IgD-negative memory B cell (primary cell): ENCODE measurements around the gene CCSER2. TPM values are rescaled to one million over a fixed set of nuclear protein-coding genes. Genes with fewer than 3 reads are reported as not detected.

Experiments
- H3K27ac Mint-ChIP-seq, 3 donors: one replicate each; pipeline ENCODE4 v1.8.0; 2020 to 2022; ENCODE audit warnings: mild to moderate bottlenecking in 3 of 3, mixed read lengths in 3 of 3, moderate library complexity in 1 of 3
- H3K27me3 Mint-ChIP-seq: one replicate; pipeline ENCODE4 v1.8.0; 2021; ENCODE audit warnings: mixed read lengths
- H3K36me3 Mint-ChIP-seq: one replicate; pipeline ENCODE4 v1.8.0; 2020; ENCODE audit warnings: mild to moderate bottlenecking, mixed read lengths
- H3K4me1 Mint-ChIP-seq, 3 donors: one replicate each; pipeline ENCODE4 v1.8.0; 2020 to 2022; ENCODE audit warnings: mixed read lengths in 3 of 3, mild to moderate bottlenecking in 1 of 3
- H3K4me3 Mint-ChIP-seq, 4 donors: one replicate each; pipeline ENCODE4 v1.8.0; 2020 to 2022; ENCODE audit warnings: mild to moderate bottlenecking in 4 of 4, mixed read lengths in 4 of 4, moderate library complexity in 3 of 4
- H3K9me3 Mint-ChIP-seq, 3 donors: one replicate each; pipeline ENCODE4 v1.8.0; 2020 to 2021; ENCODE audit warnings: mixed read lengths in 3 of 3, mild to moderate bottlenecking in 1 of 3
- polyA plus RNA-seq: library from polyadenylated mRNA; unstranded; fragments of 300-500 nt; fragmentation: Illumina TruSeq; gene quantifications from one replicate; pipeline ENCODE4 v1.2.3, GENCODE V29; 2021

The CCSER2 gene
- polyA plus RNA-seq, 1 donor from 2014 or later, result 41.3 TPM

DNA sequence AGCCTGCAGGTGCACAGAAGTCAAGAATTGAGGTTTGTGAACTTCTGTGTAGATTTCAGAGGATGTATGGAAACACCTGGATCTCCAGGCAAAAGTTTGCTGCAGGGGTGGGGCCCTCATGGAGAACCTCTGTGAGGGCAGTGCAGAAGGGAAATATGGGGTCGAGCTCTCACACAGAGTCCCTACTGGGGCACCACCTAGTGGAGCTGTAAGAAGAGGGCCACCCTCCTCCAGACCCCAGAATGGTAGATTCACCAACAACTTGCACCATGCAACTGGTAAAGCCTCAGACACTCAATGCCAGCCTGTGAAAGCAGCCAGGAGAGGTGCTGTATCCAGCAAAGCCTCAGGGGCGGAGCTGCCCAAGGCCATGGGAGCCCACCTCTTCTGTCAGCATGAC lies 205.8 kb downstream of the CCSER2 start:
- Mint-ChIP-seq H3K4me1 (peaks cover 2 to 9% (median 4%) of the 10 kb centered on the region in 3 donors), H3K27me3 (peaks cover 9% of the 10 kb centered on the region), H3K27ac (no peak overlapping the region), H3K4me3 (peak overlapping the region in 1 of 4 donors; percentile 38), H3K9me3 (no peaks in the 10 kb centered on the region), H3K36me3 (no peaks in the 10 kb centered on the region)

DNA sequence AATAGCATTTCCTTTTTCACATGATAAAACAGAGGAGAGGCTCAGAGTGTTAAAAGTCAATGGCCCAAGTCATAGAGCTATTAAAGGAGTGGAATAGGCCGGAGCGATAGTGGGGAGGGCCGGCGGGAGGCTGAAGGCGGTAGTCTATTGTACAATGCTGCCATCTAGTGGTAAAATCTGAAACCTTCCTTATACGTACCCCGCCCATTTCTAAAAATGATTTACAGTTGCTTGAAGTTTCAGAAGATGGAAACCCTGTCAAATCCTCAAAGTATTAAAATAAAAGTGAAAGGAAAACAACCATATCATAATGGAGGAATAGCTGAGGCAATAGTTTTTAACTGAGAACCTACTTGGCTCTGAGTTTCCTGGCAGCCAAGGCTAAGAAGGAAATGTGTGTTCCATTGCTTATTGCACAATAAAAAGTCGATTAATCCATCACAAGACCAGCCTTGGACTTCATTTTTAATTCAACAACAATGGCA lies 209.1 kb downstream of the CCSER2 start:
- Mint-ChIP-seq H3K4me3 (peak overlapping the region in 1 of 4 donors; percentile 58), H3K27me3 (peaks cover 23% of the 10 kb centered on the region), H3K27ac (no peak overlapping the region), H3K4me1 (peaks cover 3 to 6% (median 4%) of the 10 kb centered on the region in 3 donors), H3K9me3 (no peaks in the 10 kb centered on the region), H3K36me3 (no peaks in the 10 kb centered on the region)

DNA sequence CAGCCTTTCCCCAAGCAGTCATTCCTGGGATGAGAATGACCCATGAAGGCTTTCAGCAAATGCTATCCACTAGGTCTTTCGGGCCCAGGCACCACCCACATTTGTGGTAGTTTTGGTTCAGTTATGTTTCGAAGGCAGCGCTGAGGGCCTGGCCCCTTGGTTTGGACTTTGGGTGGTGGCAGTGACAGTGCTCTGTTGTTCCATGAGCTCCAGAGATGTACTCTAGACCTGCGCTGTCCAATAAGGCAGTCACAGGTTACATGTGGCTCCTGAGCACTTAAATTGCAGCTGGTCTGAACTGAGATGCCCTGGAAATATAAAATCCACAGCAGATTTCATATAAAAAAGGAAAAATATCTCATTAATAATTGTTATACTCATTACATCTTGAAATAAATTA lies 209.6 kb downstream of the CCSER2 start:
- Mint-ChIP-seq H3K9me3 (no peaks in the 10 kb centered on the region), H3K27ac (no peak overlapping the region), H3K4me3 (no peak overlapping the region), H3K4me1 (peaks cover 3 to 6% (median 4%) of the 10 kb centered on the region in 3 donors), H3K36me3 (no peaks in the 10 kb centered on the region), H3K27me3 (peaks cover 21% of the 10 kb centered on the region)

DNA sequence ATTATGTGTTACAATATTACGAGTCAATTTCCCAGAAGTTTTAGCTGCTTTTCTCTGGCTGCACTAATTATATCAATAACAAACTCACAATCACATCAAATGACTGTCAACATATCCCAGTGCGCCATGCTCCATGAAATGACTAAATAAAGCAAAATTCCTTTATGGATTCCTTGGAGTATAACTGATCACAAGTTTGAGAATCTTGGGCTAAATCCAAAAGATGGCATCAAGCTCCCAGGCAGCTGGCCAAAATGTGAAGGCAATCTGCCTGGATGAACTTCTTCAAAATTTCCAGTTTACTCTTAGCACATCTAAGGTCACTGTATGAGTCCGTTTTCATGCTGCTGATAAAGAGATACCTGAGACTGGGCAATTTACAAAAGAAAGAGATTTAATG lies 210.8 kb downstream of the CCSER2 start:
- H3K4me1 Mint-ChIP-seq, result peaks cover 3 to 6% (median 4%) of the 10 kb centered on the region in 3 donors

DNA sequence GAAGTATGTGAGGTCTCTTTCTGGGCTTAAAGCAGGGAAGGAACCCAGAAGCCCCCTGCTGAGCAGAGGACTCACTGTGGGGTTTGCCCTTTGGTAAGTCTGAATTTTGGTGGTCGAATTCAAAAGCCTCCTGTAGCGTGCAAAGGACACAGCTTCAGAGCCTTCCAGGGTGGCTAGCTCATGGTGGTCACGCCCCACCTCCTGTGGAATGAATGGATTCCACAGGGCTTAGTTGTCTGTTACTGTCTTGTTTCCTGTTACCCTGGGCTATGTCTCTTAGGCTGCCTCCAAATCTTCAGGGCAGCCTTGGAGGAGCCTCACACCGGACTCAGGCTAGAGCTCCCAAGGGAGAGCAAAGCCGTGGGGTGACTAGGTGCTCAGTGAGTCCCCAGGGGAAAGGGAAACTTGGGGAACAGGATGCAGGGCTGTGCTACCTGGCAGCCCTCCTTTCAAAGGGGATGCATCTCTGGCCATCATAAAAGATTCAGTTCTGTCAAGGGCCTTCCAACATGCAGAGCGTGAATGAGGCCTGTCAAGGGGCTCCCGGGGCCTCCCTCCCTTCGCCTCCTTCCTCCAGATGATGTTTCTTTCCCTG lies 211.7 kb downstream of the CCSER2 start:
- no peaks in the 10 kb centered on the region for H3K9me3 Mint-ChIP-seq
- H3K27me3 Mint-ChIP-seq, result peaks cover 19% of the 10 kb centered on the region
- H3K4me3 Mint-ChIP-seq, result peak overlapping the region in 1 of 4 donors; percentile 56
- H3K4me1 Mint-ChIP-seq, result peaks cover 3 to 6% (median 4%) of the 10 kb centered on the region in 3 donors
- H3K27ac Mint-ChIP-seq, result no peak overlapping the region
- no peaks in the 10 kb centered on the region for H3K36me3 Mint-ChIP-seq

More for the DNA sequence above, 210.8 kb downstream of the CCSER2 start:
- peaks cover 19% of the 10 kb centered on the region for H3K27me3 Mint-ChIP-seq
- H3K9me3 Mint-ChIP-seq, result no peaks in the 10 kb centered on the region
- no peak overlapping the region for H3K27ac Mint-ChIP-seq
- H3K4me3 Mint-ChIP-seq, result peak overlapping the region in 1 of 4 donors; percentile 28
- H3K36me3 Mint-ChIP-seq, result no peaks in the 10 kb centered on the region

- Mint-ChIP-seq H3K4me3 (peak overlapping the region in 1 of 4 donors; percentile 23), H3K36me3 (no peaks in the 10 kb centered on the region), H3K27ac (no peak overlapping the region), H3K9me3 (no peaks in the 10 kb centered on the region), H3K4me1 (peaks cover 3 to 6% (median 4%) of the 10 kb centered on the region in 3 donors), H3K27me3 (peaks cover 19% of the 10 kb centered on the region)
Measured at GRCh38 chr10:84540617-84541288, 212.4 kb downstream of the CCSER2 start.

- H3K27me3 Mint-ChIP-seq, result peaks cover 19% of the 10 kb centered on the region
- H3K36me3 Mint-ChIP-seq, result no peaks in the 10 kb centered on the region
- peaks cover 3 to 6% (median 4%) of the 10 kb centered on the region in 3 donors for H3K4me1 Mint-ChIP-seq
- H3K4me3 Mint-ChIP-seq, result peak overlapping the region in 2 of 4 donors; percentile 51 to 78
- no peaks in the 10 kb centered on the region for H3K9me3 Mint-ChIP-seq
- no peak overlapping the region for H3K27ac Mint-ChIP-seq
Measured at GRCh38 chr10:84541289-84541637, 212.9 kb downstream of the CCSER2 start.

DNA sequence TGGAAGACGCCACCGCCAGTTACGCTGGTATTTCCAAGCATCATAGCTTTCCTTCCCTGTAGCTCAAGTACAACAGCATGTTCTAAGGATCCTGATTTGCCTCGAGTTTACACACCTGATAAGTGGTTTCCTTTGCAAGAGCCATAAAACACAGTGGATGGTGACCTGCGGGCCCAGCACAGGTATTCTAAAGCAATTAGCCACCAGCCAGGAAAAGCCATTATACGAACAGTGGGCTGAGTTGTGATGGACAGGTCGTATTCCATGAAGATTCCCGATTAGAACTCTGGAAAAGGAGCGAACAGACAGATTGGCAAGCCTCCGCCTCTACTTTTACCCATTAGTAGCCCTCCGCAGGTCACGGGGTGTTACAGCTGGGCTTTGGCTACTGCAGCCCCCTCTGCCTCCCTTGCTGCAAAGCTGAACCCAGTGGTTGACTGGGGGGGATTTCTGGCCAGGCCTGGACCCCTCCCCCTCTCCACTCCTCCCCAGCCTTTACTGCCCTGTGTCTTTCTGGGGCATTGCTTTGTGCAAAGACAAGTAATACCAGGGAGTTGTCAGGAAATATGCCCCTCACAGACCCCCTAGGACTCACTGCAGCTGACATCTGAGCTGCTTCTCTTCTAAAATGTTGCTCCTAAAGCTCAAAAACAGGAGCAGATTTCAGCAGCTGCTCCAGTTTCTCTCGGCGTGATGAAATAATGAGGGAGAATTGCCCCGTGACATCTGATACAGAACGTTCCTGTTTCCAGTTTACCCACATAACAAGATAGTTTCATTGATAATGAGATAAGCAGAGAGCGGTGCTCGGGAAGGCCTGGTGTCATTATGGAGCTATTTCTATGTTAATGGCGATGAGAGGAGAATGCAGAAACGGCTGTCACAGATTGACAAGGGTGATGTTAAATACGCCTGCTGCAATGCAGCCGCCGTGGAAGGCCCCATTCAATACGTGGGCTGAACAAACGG lies 214.4 kb downstream of the CCSER2 start:
- H3K9me3 Mint-ChIP-seq, result no peaks in the 10 kb centered on the region
- no peak overlapping the region for H3K27ac Mint-ChIP-seq
- no peak overlapping the region for H3K4me3 Mint-ChIP-seq
- H3K36me3 Mint-ChIP-seq, result no peaks in the 10 kb centered on the region
- H3K4me1 Mint-ChIP-seq, result peaks cover 0 to 1% (median 0%) of the 10 kb centered on the region in 3 donors
- peaks cover 19% of the 10 kb centered on the region for H3K27me3 Mint-ChIP-seq

DNA sequence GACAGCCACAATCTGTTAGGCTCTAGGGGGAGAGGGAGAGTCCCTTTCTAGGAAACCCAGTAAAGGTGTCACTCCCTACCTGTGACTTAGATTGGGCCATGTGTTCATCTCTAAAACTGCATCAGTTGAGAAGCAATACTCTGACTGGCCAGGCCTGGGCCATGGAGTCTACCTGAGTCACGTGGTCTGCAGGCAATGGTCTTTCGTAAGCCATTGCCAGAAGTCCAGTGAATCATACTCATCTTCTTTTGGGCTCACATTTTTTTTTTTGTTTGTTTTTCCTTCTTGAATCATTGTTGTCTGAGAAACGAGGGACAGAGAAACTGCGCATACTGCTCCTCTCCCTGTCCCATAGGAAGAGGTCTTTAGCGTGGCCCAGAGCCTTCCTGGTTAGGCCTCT lies 215.6 kb downstream of the CCSER2 start:
- Mint-ChIP-seq H3K4me3 (no peak overlapping the region), H3K9me3 (no peaks in the 10 kb centered on the region), H3K36me3 (no peaks in the 10 kb centered on the region), H3K27me3 (peaks cover 19% of the 10 kb centered on the region), H3K27ac (no peak overlapping the region), H3K4me1 (peaks cover 0 to 1% (median 0%) of the 10 kb centered on the region in 3 donors)

DNA sequence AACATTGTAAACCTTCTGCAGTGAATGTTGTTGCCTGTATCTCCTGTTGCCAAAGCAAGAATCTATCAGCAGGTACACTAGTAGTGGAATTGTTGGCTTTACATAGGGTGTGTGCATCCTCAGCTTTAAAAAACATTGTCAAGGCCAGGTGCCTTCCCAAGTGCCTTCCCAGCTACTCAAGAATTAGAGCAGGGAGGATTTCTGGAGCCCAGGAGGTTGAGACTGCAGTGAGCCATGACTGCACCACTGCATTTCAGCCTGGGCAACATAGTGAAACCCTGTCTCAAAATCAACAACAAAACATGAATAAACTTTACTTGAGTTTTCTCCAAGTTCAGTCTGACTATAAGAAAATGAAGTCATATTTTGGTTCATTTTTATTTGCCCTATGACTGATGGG lies 217.3 kb downstream of the CCSER2 start:
- Mint-ChIP-seq H3K9me3 (peaks cover 0 to 3% (median 0%) of the 10 kb centered on the region in 3 donors), H3K4me3 (no peak overlapping the region), H3K27me3 (peaks cover 17% of the 10 kb centered on the region), H3K36me3 (no peaks in the 10 kb centered on the region), H3K27ac (no peak overlapping the region), H3K4me1 (peaks cover 0 to 1% (median 0%) of the 10 kb centered on the region in 3 donors)

GRCh38 chr10:84546609-84547008 lies 218.2 kb downstream of the CCSER2 start:
- Mint-ChIP-seq H3K4me3 (peak overlapping the region in 1 of 4 donors; percentile 44), H3K9me3 (peaks cover 0 to 3% (median 0%) of the 10 kb centered on the region in 3 donors), H3K27me3 (peaks cover 14% of the 10 kb centered on the region), H3K36me3 (no peaks in the 10 kb centered on the region), H3K4me1 (no peaks in the 10 kb centered on the region), H3K27ac (no peak overlapping the region)

GRCh38 chr10:84547616-84548015 lies 219.2 kb downstream of the CCSER2 start:
- H3K9me3 Mint-ChIP-seq, result peaks cover 0 to 3% (median 0%) of the 10 kb centered on the region in 3 donors
- H3K27me3 Mint-ChIP-seq, result peaks cover 12% of the 10 kb centered on the region
- H3K4me3 Mint-ChIP-seq, result no peak overlapping the region

GRCh38 chr10:84548869-84549268 lies 220.5 kb downstream of the CCSER2 start:
- Mint-ChIP-seq H3K4me3 (no peak overlapping the region), H3K27me3 (peaks cover 12% of the 10 kb centered on the region), H3K9me3 (peaks cover 0 to 3% (median 0%) of the 10 kb centered on the region in 3 donors), H3K4me1 (no peaks in the 10 kb centered on the region), H3K27ac (no peak overlapping the region), H3K36me3 (peaks cover 2% of the 10 kb centered on the region)

More at GRCh38 chr10:84547616-84548015, 219.2 kb downstream of the CCSER2 start:
- no peaks in the 10 kb centered on the region for H3K4me1 Mint-ChIP-seq
- H3K27ac Mint-ChIP-seq, result no peak overlapping the region
- no peaks in the 10 kb centered on the region for H3K36me3 Mint-ChIP-seq

DNA sequence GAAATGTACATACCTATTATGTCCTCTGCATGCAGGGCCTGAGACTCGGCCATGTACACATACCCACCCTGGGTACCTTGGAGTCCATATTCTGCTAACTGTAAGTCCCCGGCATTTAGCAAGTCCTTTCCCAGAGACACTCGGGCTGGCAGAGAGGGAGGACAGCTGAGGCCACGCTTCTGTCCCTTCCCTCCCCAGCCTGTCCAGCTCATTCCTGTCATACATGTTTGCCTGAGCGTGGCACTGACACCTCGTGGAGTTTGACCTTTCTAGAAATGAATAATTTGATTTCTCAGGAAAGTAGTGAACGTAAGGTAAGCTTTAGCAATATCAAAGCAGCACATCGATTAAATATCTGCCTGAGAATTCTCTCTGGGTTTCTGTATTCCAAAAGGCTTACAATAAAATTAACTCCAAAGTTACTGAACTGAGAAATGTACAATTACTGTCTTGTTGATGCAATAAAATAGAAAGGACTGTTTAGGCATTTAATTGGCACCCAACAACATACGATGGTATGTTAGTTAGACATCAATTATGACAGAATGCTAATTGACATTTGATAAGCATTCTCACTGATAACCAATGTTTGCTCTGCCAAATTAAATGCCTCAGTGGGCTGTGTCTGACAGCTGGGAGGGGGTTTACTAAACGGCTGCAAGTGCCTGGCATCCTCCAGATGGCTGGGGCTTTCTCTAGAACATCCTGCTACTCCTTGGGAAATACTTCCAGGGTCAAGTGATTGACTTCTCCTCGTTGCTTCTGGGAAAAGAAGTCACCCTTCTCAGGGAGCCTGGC lies 221.2 kb downstream of the CCSER2 start:
- Mint-ChIP-seq H3K27me3 (peaks cover 12% of the 10 kb centered on the region), H3K27ac (no peak overlapping the region), H3K9me3 (peaks cover 0 to 3% (median 0%) of the 10 kb centered on the region in 3 donors), H3K4me1 (no peaks in the 10 kb centered on the region), H3K4me3 (no peak overlapping the region), H3K36me3 (peaks cover 2% of the 10 kb centered on the region)
